Iris pigment epithelial cell (primary cell): ENCODE results near the gene CALHM2.
"Not testable (repeated sequence)": the region's sequence is repeated elsewhere in the genome, so short reads cannot be mapped to it uniquely, and the experiment has no call there.

ENCODE experiments used
- DNase-seq: peaks from one replicate; pipeline ENCODE4 v3.0.0-alpha.2; 2011; ENCODE audit warnings: low read depth

Gene CALHM2

GRCh38 chr10:103450201-103450695 is 1.9 kb downstream of the CALHM2 start:
- DNase-seq: no peak

GRCh38 chr10:103449208-103450144 is 2.7 kb downstream of the CALHM2 start:
- DNase-seq: no peak

- DNase-seq: peak; percentile 85
Observed at GRCh38 chr10:103448746-103449145, 3.4 kb downstream of the CALHM2 start.

- DNase-seq: no peak
Observed at GRCh38 chr10:103447187-103447586, 5.0 kb downstream of the CALHM2 start.

- DNase-seq: no peak
Observed at GRCh38 chr10:103445767-103446567, 6.2 kb downstream of the CALHM2 start.

- DNase-seq: no peak
Observed at GRCh38 chr10:103445366-103445765, 6.8 kb downstream of the CALHM2 start.

GRCh38 chr10:103444478-103444877 is 7.7 kb downstream of the CALHM2 start:
- no peak for DNase-seq

- no peak for DNase-seq
Observed at GRCh38 chr10:103443475-103444185, 8.5 kb downstream of the CALHM2 start.

- peak; percentile 79 for DNase-seq
Observed at GRCh38 chr10:103442031-103442461, 10.1 kb downstream of the CALHM2 start.

GRCh38 chr10:103441611-103442010 is 10.6 kb downstream of the CALHM2 start:
- DNase-seq: no peak

- DNase-seq: peak; percentile 40
Observed at GRCh38 chr10:103441206-103441605, 11.0 kb downstream of the CALHM2 start.

GRCh38 chr10:103440416-103440815 is 11.8 kb downstream of the CALHM2 start:
- DNase-seq: no peak

- DNase-seq: no peak
Observed at GRCh38 chr10:103439776-103440175, 12.4 kb downstream of the CALHM2 start.

- DNase-seq: peak; percentile 69
Observed at GRCh38 chr10:103433858-103434257, 18.3 kb downstream of the CALHM2 start.

GRCh38 chr10:103431902-103432301 is 20.3 kb downstream of the CALHM2 start:
- DNase-seq: no peak

- no peak for DNase-seq
Observed at GRCh38 chr10:103429647-103430046, 22.5 kb downstream of the CALHM2 start.

- DNase-seq: no peak
Observed at GRCh38 chr10:103428989-103429643, 23.1 kb downstream of the CALHM2 start.

- peak; percentile 22 for DNase-seq
Observed at GRCh38 chr10:103427866-103428265, 24.3 kb downstream of the CALHM2 start.

GRCh38 chr10:103423748-103424147 is 28.4 kb downstream of the CALHM2 start:
- no peak for DNase-seq

- no peak for DNase-seq
Observed at GRCh38 chr10:103419101-103419500, 33.1 kb downstream of the CALHM2 start.

GRCh38 chr10:103417601-103418000 is 34.6 kb downstream of the CALHM2 start:
- DNase-seq: no peak

- DNase-seq: not testable (repeated sequence)
Observed at GRCh38 chr10:103417148-103417469, 35.1 kb downstream of the CALHM2 start.
